Aorta (tissue), 5 donors: Measurements from ENCODE around the gene COX7A2L. TPM values are rescaled to one million over a fixed set of nuclear protein-coding genes. Genes with fewer than 3 reads are reported as not detected.
"Not testable (repeated sequence)": the region's sequence is repeated elsewhere in the genome, so short reads cannot be mapped to it uniquely, and the experiment has no call there.

Source experiments
- ATAC-seq: fragments of 200-7000 bp; cut with Tn5 transposase; one replicate; pipeline ENCODE4 v1.9.1; 2022; ENCODE audit warnings: moderate library complexity; ENCODE audit not compliant: low FRiP score
- DNase-seq, 2 donors: peaks; one replicate each; pipeline ENCODE4 v3.0.0-alpha.2; 2020
- H3K27ac ChIP-seq, 2 donors: one replicate each; pipeline ENCODE4 v1.5.1; 2013; ENCODE audit warnings: low read length in 2 of 2, mild to moderate bottlenecking in 2 of 2, moderate library complexity in 2 of 2, control low read depth in 1 of 2, inconsistent platforms in 1 of 2, low read depth in 1 of 2
- H3K27me3 ChIP-seq, 2 donors: one replicate each; pipeline ENCODE4 v1.6.1; 2013; ENCODE audit warnings: control low read depth in 1 of 2, low read length in 1 of 2, mild to moderate bottlenecking in 1 of 2, moderate library complexity in 1 of 2; ENCODE audit not compliant: insufficient read depth in 2 of 2, control insufficient read depth in 1 of 2
- H3K36me3 ChIP-seq, 2 donors: one replicate each; pipeline ENCODE4 v1.6.1; 2013; ENCODE audit warnings: control low read depth in 1 of 2, low read length in 1 of 2, mild to moderate bottlenecking in 1 of 2; ENCODE audit not compliant: insufficient read depth in 2 of 2, control insufficient read depth in 1 of 2
- H3K4me1 ChIP-seq, 2 donors: one replicate each; pipeline ENCODE4 v1.6.1; 2013; ENCODE audit warnings: low read length in 2 of 2, control low read depth in 1 of 2, mild to moderate bottlenecking in 1 of 2, moderate library complexity in 1 of 2; ENCODE audit not compliant: insufficient read depth in 2 of 2, control insufficient read depth in 1 of 2
- H3K4me3 ChIP-seq, 2 donors: one replicate each; pipeline ENCODE4 v1.5.1; 2013; ENCODE audit warnings: low read length in 2 of 2, control low read depth in 1 of 2, mild to moderate bottlenecking in 1 of 2
- H3K9me3 ChIP-seq: one replicate; pipeline ENCODE4 v1.6.1; 2013; ENCODE audit warnings: mild to moderate bottlenecking, low read length; ENCODE audit not compliant: control insufficient read depth
- WGBS, 2 donors: extraction: QIAGEN DNeasy Blood & Tissue Kit; methylation state at CpG; one replicate each; pipeline ENCODE4 v1.1.7; 2013; 5-methylcytosine and 5-hydroxymethylcytosine counted together
- intact Hi-C, 2 donors: fragments of 100-400 bp; cut with DNase I; formaldehyde crosslinking; loops; one replicate each; pipeline versions ENCODE4 v1.14.2 to v1.15.0; 2022
- long read RNA-seq, 2 donors: library from polyadenylated mRNA; unstranded; transcript quantifications; one replicate each; pipeline ENCODE4 v2.0.0, GENCODE V29; 2020 to 2021
- polyA plus RNA-seq, 2 donors: library from polyadenylated mRNA; stranded (reverse); fragments of 200-250 nt; gene quantifications; one replicate each; pipeline ENCODE4 v1.2.3, GENCODE V29; 2013
- total RNA-seq, 2 donors: library from RNA; stranded (reverse); fragmentation: NEBNext Ultra II Directional; extraction: Animal tissue kit (Norgen Biotek cat#: 25700); gene quantifications; one replicate each; pipeline ENCODE4 v1.2.1, GENCODE V29; 2021
- donor health status: healthy with polysubstance abuse.
- donor health status: Bipolar disorder and iron deficiency.
- donor health status: DM: no; HTN: no; CAD: no.
- donor health status: DM: no; HTN: no; CAD: no.
- donor health status: DM: yes; HTN: yes; CAD: no.

Gene COX7A2L, protein sequence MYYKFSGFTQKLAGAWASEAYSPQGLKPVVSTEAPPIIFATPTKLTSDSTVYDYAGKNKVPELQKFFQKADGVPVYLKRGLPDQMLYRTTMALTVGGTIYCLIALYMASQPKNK
- total RNA-seq (10 to 100 TPM; 60.8 to 62.1 TPM), polyA plus RNA-seq (100 to 1,000 TPM in 1 of 2 donors, 10 to 100 TPM in 1; 98.5 to 265 TPM)
- long read RNA-seq, donor 1, transcript COX7A2L-201 (3 exons, 1,112 nt): major isoform, 232 of 239 reads
- long read RNA-seq, donor 1, partial matches to known transcripts: 1 of 239 reads
- long read RNA-seq, donor 1, other reads (novel, unspliced or antisense): 6 of 239 reads
- long read RNA-seq, donor 2, transcript COX7A2L-201 (3 exons, 1,112 nt): major isoform, 58 of 65 reads
- long read RNA-seq, donor 2, partial matches to known transcripts: 2 of 65 reads
- long read RNA-seq, donor 2, other reads (novel, unspliced or antisense): 5 of 65 reads

DNA sequence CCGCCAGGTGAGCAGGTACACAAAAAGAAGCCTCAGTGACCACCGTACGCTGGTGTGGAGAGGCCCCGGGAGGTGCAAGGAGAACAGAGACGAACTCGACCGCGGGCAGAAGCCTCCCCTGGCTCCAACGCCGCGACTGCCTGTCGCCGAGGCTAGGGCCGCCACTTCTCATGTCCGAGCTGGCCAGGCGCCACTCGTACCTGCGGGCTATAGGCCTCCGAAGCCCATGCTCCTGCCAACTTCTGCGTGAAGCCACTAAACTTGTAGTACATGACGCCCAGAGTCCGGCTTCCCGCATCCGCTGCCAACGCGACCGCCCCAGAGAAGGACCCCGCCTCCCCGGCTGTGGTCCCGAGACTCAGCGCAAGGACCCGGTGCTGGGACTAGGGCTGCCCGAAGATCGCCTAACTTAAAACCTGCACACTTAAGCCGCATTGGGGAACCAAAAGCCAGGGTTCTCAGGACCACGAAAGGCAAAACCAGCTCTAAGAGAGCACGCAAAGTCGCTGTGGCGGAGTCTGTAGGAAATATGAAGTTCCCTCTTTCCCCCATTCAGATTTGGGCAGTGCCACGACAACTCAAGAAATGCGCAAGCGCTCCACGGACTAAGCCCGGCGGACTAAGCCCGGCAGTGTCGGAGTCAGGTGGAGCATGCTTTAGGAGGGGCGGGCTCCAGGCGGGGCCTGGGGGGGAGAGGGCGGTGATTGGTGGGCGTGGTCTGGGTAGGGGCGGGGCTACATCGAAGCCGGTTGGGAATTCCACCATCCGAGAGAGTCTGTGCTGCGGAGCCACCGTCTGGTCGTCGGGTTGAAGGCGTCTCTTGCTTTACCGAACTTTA lies at the start of gene COX7A2L:
Gene COX7A2L, minus strand, starts transcription at position 328 of the 838 bp plus-strand sequence. Its CDS starts 56 bp downstream, at position 272.
- H3K4me1 ChIP-seq: peaks cover 0 to 2% of the 10 kb centered on the region in 2 donors
- H3K27me3 ChIP-seq: no peaks in the 10 kb centered on the region
- DNase-seq (peak; percentile 98 to 99), ATAC-seq (peak; percentile 100)
- peak within 1 kb of the TSS in 1 of 2 donors; percentile 93 for H3K27ac ChIP-seq
- intact Hi-C loops: loop anchor here in 1 of 2 donors (2.0 kb wide), 1 partner anchor 264 kb away; no protein-coding TSS in a partner anchor
- H3K9me3 ChIP-seq: no peaks in the 10 kb centered on the region
- peak within 1 kb of the TSS; percentile 88 to 90 for H3K4me3 ChIP-seq
- H3K36me3 ChIP-seq: no peaks in the 10 kb centered on the region
- 0% methylated on average over 59 to 61 of the region's 61 CpGs for WGBS, 2 donors

DNA sequence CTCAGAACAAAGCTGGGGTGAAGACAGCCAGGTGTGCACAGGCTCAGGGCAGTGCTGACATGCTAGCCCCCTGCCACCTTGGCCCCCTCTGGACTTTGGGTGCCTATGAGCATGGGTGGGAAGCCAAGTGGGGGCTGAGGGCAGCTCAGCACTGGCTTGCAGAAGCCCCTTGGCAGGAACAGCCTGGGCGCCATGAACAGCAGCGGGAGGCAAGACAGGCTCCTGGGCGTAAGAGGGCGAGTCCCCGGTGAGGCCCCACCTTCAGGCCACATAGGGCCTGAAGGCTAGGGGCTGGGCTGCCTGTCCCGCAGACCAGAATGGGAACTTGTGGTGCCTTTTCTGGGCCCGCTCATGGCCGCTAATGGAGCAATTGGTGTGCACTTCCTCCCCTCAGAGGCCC lies 47.0 kb upstream of the COX7A2L start:
- Histone ChIP-seq H3K27me3 (no peaks in the 10 kb centered on the region), H3K4me3 (no peak overlapping the region), H3K9me3 (no peaks in the 10 kb centered on the region), H3K27ac (no peak overlapping the region), H3K36me3 (no peaks in the 10 kb centered on the region), H3K4me1 (no peaks in the 10 kb centered on the region)
- DNase-seq: no peak
- intact Hi-C loops: no loop called here
- no peak for ATAC-seq
- 97 to 100% methylated on average over 8 of the region's 8 CpGs for WGBS, 2 donors

DNA sequence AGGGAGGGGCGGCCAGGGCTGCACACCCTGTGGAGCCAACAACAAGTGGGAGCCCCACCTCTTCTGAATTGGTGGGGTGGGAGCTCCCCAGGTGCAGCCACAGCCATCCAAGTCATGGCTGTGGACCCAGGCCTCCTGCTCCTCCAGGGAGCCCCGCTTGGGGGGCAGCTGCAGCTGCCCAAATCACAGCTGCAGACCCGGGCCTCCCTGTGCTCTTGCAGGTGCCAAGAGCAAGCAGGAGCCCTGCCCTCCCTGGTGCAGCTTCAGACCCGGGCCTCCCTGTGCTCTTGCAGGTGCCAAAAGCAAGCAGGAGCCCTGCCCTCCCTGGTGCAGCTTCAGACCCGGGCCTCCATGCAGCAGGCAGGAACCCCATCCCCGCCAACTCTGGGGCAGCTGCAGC lies 46.5 kb upstream of the COX7A2L start:
- DNase-seq (no peak), ATAC-seq (no peak)
- no peaks in the 10 kb centered on the region for H3K9me3 ChIP-seq
- H3K4me3 ChIP-seq: no peak overlapping the region
- 73 to 82% methylated on average over 6 of the region's 6 CpGs for whole genome bisulfite sequencing, 2 donors
- H3K27ac ChIP-seq: no peak overlapping the region
- intact Hi-C loops: no loop called here
- H3K36me3 ChIP-seq: no peaks in the 10 kb centered on the region
- H3K4me1 ChIP-seq: no peaks in the 10 kb centered on the region
- H3K27me3 ChIP-seq: no peaks in the 10 kb centered on the region

DNA sequence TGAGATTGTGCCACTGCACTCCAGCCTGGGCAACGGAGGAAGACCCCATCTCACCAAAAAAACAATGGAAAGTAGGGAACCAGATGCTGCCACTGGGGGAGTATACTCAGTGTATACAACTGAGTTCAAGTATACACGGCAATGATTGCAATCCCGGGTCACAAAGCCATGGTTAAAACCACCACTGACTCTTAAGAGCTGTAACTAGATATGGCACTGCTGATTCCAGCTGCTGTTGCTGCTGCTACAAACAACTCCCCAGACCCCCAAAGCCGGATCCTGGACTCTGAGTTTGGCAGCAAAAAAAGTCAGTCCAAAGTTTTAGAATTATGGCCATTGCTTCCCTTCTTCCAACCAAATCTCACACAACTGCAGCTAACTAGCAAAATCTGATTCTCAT lies 43.7 kb upstream of the COX7A2L start:
- intact Hi-C loops: no loop called here
- Histone ChIP-seq H3K36me3 (no peaks in the 10 kb centered on the region), H3K27ac (no peak overlapping the region), H3K27me3 (no peaks in the 10 kb centered on the region), H3K4me1 (no peaks in the 10 kb centered on the region), H3K4me3 (no peak overlapping the region), H3K9me3 (no peaks in the 10 kb centered on the region)
- ATAC-seq: no peak
- WGBS, 2 donors: 75 to 77% methylated on average over 4 of the region's 4 CpGs
- DNase-seq: no peak

DNA sequence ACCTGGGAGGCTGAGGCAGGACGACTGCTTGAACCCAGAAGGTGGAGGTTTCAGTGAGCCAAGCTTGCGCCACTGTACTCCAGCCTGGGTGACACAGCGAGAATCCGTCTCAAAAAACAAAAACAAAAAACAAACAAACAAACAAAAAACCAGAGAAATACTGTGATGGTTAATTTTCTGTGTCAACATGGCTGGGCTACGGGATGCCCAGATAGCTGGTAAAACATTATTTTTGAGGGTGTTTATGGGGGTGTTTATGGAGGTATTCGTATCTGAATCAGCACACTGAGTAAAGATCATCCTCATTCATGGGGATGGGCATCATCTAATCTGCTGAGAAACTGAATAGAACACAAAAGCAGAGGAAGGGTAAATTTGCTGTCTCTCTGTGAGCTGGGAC lies 40.8 kb upstream of the COX7A2L start:
- intact Hi-C loops: no loop called here
- no peak overlapping the region for H3K27ac ChIP-seq
- H3K36me3 ChIP-seq: no peaks in the 10 kb centered on the region
- whole genome bisulfite sequencing, 2 donors: 93% methylated on average over 6 of the region's 6 CpGs
- ATAC-seq (no peak), DNase-seq (no peak)
- H3K4me3 ChIP-seq: no peak overlapping the region
- no peaks in the 10 kb centered on the region for H3K4me1 ChIP-seq
- H3K27me3 ChIP-seq: no peaks in the 10 kb centered on the region
- H3K9me3 ChIP-seq: no peaks in the 10 kb centered on the region

DNA sequence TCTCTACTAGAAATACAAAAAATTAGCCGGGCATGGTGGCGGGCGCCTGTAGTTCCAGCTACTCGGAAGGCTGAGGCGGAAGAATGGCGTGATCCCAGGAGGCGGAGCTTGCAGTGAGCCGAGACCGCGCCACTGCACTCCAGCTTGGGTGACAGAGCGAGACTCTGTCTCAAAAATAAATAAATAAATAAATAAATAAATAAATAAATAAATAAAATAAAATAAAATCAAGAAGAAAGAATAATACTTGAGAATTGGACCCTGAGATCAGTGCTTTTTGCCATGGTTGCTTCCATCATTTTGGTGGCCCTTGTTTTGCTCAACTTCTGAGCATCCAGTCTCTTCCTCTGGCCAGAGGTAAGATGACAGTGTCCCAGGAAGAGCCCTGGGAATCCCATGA lies 37.0 kb upstream of the COX7A2L start:
- H3K4me1 ChIP-seq, H3K36me3 ChIP-seq, H3K27ac ChIP-seq, DNase-seq, intact Hi-C loops, H3K9me3 ChIP-seq, ATAC-seq, H3K27me3 ChIP-seq, H3K4me3 ChIP-seq: not testable (repeated sequence)
- 95 to 98% methylated on average over 11 of the region's 11 CpGs for WGBS, 2 donors

DNA sequence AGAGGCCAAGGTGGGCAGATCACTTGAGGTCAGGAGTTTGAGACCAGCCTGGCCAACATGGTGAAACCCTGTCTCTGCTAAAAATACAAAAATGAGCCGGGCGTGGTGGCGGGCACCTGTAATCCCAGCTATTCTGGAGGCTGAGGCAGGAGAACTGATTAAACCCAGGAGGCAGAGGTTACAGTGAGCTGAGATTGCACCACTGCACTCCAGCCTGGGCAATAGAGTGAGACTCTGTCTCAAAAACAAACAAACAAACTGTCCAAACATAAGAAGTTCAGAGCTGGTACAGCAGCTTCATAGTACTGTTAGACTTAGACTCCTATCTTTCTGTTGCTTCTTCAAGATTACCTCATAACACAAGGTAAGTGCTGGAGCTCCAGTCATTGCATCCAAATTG lies 32.3 kb upstream of the COX7A2L start:
- WGBS, 2 donors: 96 to 98% methylated on average over 3 of the region's 3 CpGs

DNA sequence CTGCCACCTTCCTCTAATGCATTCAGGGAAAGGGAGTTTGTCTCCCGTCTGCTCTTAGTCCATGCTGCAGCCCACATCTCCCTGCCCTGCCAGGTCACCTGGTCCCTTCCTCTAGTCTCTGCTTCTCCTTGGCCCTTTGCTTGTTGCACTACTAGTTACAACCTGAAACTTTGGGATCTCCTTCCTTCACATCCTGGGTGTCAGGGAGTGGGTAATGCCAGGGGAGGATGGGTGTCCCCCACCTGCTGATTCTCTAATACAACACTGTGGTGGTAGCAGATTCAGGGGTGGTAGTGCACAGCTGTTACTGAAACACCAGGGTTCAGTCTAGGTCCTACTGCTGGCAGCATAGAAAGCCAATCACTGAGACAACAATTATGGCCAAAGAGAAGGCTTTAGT lies 31.2 kb upstream of the COX7A2L start:
- Histone ChIP-seq H3K4me3 (no peak overlapping the region), H3K27me3 (no peaks in the 10 kb centered on the region), H3K4me1 (no peaks in the 10 kb centered on the region), H3K27ac (no peak overlapping the region), H3K9me3 (peaks cover 2% of the 10 kb centered on the region), H3K36me3 (no peaks in the 10 kb centered on the region)
- intact Hi-C loops: no loop called here
- ATAC-seq (no peak), DNase-seq (no peak)
- 78 to 85% methylated on average over 1 of the region's 1 CpG for WGBS, 2 donors

More for the DNA sequence above, 32.3 kb upstream of the COX7A2L start:
- H3K4me3 ChIP-seq, H3K9me3 ChIP-seq, DNase-seq, H3K27me3 ChIP-seq, H3K4me1 ChIP-seq, ATAC-seq, H3K36me3 ChIP-seq, intact Hi-C loops, H3K27ac ChIP-seq: not testable (repeated sequence)
